GM12892 (cell line): ENCODE results near the gene IMMP1L. TPM values are rescaled to one million over a fixed set of nuclear protein-coding genes. Genes with fewer than 3 reads are reported as not detected.

Experiments
- DNase-seq: peaks from one replicate; pipeline ENCODE4 v3.0.0; 2011; ENCODE audit not compliant: insufficient read length
- FAIRE-seq: peaks from 2 replicates; lab custom pipeline; 2011; peaks lifted over from hg19 to GRCh38; lab: Jason Lieb, UNC
- POLR2A ChIP-seq: IDR thresholded peaks from 2 replicates; pipeline ENCODE4 v1.6.1; 2011; ENCODE audit warnings: low read depth, low read length, control low read depth
- POLR2AphosphoS5 ChIP-seq: IDR thresholded peaks from 2 replicates; pipeline ENCODE4 v1.6.1; 2011; ENCODE audit warnings: low read depth, low read length, control low read depth
- TAF1 ChIP-seq: IDR thresholded peaks from 2 replicates; pipeline ENCODE4 v1.6.1; 2011; ENCODE audit warnings: low read depth, mild to moderate bottlenecking, control low read depth, low read length, borderline replicate concordance
- polyA plus RNA-seq: library from polyadenylated mRNA; unstranded; fragments of >200 nt; gene quantifications from one replicate; pipeline ENCODE4 v1.2.1, GENCODE V29; 2012; ENCODE audit warnings: missing spikeins, inconsistent platforms; ENCODE audit not compliant: missing spikeins

Gene IMMP1L
- 33.5 TPM for polyA plus RNA-seq

DNA sequence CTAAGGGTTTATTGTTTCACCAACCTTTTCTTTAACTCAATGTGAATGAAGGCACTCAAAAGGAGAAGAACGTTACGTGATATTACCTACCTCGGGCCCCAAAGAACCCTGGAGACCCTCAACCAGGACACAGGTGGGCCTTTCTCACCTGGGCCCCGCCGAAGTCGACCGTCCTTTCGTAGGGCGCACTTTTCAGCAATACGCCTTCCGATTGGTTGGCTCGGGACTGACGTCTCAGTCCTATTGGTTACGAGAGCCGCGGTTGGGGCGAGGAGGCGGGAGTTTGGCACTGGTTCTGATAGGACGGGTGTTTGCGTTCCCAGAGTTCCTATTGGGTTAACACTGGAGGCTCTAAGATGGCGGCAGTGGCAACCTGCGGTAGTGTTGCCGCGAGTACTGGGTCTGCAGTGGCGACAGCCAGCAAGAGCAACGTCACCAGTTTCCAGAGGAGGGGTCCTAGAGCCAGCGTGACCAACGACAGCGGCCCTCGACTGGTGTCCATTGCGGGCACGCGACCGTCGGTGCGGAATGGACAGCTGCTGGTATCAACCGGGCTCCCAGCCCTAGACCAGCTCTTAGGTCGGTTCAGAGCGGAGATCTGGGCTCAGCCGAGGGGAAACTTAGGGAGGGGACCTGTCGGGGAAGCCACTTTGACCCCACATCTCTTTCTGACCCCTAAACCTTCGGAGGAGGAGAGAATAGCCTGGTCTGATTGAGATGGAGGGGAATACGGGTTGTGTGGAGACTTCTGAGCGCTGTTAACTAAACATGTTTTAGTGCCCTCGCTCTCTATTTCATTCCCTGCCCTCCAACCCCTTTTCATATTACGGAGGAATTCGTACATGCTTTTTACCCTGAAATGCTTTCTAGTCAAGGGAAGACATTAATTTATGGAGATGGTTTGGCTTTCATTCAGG is at the start of gene IMMP1L, which contains the start of gene ELP4:
Gene IMMP1L (minus strand): TSS at position 194 of the 917 bp plus-strand sequence. CDS start 46,346 bp downstream, outside the sequence.
Gene ELP4 (plus strand): TSS at position 339 of the 917 bp plus-strand sequence. CDS start 18 bp downstream, at position 357.
- DNase-seq (peak; percentile 81), FAIRE-seq (peak; percentile 99)
- TF ChIP-seq TAF1 (peak; percentile 92), POLR2AphosphoS5 (peak; percentile 79), POLR2A (peak; percentile 86)

DNA sequence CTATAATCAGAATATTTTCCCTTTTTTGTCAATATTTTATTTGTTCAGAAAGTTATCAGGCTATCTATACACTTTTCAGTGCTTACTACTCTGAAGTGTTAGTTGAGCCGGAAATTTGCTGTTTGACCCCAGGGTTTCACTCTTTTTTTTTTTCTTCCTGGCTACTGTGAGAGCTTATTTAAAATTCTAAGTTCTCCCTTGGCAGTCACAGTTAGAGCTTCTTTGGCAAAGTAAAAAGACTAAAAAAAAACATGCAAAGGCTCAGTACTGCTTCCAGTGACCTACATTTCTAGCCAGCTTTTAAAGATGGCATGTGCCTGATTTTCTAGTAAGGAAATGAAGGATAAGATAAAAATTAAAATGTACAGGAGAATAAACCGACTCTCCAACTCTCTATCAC is 48.6 kb upstream of the IMMP1L start:
- DNase-seq (no peak), FAIRE-seq (no peak)
- TF ChIP-seq POLR2A (no peak), POLR2AphosphoS5 (no peak), TAF1 (no peak)

DNA sequence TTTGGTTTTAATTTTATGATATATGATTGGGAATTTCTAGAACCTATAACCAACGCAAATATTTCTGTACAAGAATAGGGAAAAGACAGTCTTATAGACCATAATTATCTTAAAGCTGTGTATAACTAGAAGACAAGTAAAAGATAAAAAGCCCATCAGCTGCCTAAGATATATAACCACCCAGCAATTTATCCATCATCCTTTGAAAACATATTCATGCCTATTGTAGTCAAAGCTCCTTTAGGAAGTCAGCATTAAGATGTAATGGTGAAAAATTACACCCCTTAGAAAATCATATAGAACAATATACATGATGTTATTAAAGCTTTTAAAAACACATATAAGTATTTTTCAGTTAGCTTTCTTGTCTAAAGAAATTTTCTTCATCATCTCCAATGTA is 46.5 kb upstream of the IMMP1L start:
- no peak for TF ChIP-seq TAF1
- TF ChIP-seq POLR2A: no peak
- TF ChIP-seq POLR2AphosphoS5: no peak
- DNase-seq: no peak
- FAIRE-seq: no peak

DNA sequence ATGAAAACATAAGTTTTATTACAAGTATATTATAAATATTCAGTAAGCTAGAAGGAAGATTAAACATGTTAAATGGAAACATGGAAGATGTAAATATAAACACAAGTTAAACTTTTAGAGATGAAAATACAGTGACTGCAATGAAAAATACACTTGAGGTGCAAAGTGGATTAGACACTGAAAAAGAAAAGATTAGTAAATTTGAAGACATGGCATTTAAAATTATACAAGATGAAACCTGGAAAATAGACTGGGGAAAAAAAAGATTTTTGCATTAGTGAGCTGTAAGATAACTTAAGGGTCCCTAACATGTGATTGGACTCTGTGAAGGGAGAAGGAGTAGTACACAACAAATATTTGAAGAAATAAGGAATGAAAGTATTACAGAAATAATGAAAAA is 33.4 kb upstream of the IMMP1L start:
- TF ChIP-seq POLR2AphosphoS5: no peak
- FAIRE-seq: no peak
- DNase-seq: no peak

GRCh38 chr11:31535479-31535878 is 26.1 kb upstream of the IMMP1L start:
- FAIRE-seq (no peak), DNase-seq (no peak)
- TF ChIP-seq POLR2A: no peak
- no peak for TF ChIP-seq TAF1
- no peak for TF ChIP-seq POLR2AphosphoS5

GRCh38 chr11:31531293-31531692 is 21.9 kb upstream of the IMMP1L start:
- no peak for TF ChIP-seq POLR2AphosphoS5
- no peak for TF ChIP-seq POLR2A
- TF ChIP-seq TAF1: no peak
- DNase-seq: no peak

GRCh38 chr11:31529701-31530100 is 20.3 kb upstream of the IMMP1L start:
- FAIRE-seq (no peak), DNase-seq (no peak)
- TF ChIP-seq TAF1 (no peak), POLR2A (no peak), POLR2AphosphoS5 (no peak)

More at GRCh38 chr11:31531293-31531692, 21.9 kb upstream of the IMMP1L start:
- FAIRE-seq: no peak

DNA sequence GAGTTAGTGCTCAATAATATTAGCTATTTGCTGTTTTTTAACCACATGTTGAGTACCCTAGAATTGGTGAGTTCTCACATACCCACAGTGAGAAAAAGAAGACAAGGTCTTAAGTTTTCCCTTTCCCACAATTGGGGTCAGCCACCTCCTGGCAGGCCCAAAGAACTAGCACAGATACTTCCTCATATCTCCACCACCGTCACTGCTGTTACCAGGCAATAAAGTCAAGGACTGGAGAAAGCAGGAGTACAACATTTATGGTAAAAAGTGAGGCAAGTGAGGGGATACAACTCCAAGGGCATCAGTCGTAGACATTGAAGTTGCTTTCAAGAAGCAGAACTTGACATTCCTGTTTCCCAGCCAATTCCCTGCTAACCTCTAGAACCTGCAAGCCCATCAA is 19.8 kb upstream of the IMMP1L start:
- DNase-seq (no peak), FAIRE-seq (no peak)
- TF ChIP-seq POLR2AphosphoS5 (no peak), POLR2A (no peak), TAF1 (no peak)

- TF ChIP-seq TAF1 (no peak), POLR2AphosphoS5 (no peak), POLR2A (no peak)
- DNase-seq (no peak), FAIRE-seq (no peak)
These were observed 12.2 kb upstream of the IMMP1L start for GRCh38 chr11:31521497-31522150.

DNA sequence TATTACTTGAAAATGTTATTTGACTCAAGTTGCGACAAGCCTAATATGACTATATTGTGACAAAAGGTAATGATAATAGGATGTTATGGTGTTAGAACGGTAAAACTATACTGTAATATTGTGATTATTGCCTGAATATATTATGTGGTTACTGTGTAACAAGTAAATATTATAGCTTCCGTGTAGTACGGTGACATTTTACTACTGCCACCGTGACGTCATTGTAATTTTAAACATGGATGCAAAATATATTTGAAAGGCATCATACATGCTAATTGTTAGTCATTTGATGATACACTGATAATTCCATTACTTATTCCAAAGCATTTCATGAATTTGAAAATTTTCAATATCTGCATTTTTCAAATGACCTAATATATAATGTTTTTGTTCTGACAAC is 2.7 kb upstream of the IMMP1L start:
- DNase-seq (no peak), FAIRE-seq (peak; percentile 17)
- TF ChIP-seq TAF1 (no peak), POLR2A (no peak), POLR2AphosphoS5 (no peak)

DNA sequence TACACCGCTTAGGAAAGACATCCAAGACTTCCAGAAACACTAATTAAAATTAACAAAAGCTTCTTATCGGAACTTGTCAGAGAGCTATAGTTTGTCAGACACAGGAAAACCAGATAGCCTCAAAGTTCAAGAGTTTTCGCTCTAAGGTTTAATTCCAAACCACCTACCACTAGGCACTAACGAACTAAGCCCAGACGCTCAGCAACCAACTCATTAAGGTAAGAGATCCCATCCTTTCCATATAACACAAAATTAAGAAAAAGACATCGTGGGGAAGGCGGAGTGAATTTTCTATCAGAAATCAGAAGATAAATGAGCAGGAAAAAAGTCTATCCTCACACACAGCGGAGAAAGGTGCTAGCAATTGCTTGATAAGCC is 382 bp downstream of the IMMP1L start:
- peak; percentile 61 for FAIRE-seq
- TF ChIP-seq TAF1 (no peak), POLR2AphosphoS5 (no peak), POLR2A (no peak)
- no peak for DNase-seq
